NK-92 treated with Interleukin-12 subunit alpha and Interleukin-12 subunit beta, amount 100 ng/mL, for 24 hours (cell line): ENCODE measurements around the gene CRACDL.

Source experiments
- DNase-seq: peaks from one replicate; lab custom pipeline; 2025; lab: John Stamatoyannopoulos, UW

Gene CRACDL, protein sequence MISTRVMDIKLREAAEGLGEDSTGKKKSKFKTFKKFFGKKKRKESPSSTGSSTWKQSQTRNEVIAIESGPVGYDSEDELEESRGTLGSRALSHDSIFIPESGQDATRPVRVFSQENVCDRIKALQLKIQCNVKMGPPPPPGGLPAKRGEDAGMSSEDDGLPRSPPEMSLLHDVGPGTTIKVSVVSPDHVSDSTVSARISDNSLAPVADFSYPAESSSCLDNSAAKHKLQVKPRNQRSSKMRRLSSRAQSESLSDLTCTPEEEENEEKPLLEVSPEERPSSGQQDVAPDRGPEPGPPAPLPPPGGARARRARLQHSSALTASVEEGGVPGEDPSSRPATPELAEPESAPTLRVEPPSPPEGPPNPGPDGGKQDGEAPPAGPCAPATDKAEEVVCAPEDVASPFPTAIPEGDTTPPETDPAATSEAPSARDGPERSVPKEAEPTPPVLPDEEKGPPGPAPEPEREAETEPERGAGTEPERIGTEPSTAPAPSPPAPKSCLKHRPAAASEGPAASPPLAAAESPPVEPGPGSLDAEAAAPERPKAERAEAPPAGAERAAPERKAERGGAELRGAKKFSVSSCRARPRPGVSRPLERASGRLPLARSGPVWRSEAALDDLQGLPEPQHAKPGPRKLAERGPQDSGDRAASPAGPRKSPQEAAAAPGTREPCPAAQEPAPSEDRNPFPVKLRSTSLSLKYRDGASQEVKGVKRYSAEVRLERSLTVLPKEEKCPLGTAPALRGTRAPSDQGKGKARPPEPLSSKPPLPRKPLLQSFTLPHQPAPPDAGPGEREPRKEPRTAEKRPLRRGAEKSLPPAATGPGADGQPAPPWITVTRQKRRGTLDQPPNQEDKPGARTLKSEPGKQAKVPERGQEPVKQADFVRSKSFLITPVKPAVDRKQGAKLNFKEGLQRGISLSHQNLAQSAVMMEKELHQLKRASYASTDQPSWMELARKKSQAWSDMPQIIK

DNA sequence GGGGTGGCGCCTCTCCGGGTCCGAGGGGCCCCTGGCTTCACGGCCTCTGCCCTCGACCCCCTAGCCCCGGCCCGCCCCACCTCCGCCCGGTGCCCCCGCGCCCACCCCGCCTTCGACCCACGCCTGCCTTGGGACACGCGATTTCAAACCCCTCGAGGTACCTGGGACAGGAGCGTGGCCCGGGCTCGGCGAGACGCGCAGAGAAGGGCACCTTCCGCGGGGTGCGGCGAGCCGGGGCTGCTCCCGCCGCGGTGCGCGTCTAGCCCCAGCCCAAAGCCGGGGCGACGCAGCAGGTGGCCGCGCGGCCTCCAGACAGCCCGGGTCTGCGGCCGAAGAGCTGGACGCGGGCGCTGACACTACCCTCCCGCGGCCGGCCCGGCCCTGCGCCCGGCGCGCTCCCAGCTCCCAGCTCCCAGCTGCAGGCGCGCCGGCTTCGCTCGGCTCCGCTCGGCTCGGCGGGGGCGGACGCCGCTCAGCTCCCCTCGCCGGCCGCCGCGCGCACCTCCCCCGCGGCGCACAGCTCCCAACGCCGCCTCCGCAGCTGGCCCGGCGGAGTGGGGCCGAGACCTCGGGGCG lies at the start of gene CRACDL:
Gene CRACDL, minus strand, starts transcription at position 449 of the 576 bp plus-strand sequence. CDS start 89,425 bp downstream, outside the sequence.
- no peak for DNase-seq

DNA sequence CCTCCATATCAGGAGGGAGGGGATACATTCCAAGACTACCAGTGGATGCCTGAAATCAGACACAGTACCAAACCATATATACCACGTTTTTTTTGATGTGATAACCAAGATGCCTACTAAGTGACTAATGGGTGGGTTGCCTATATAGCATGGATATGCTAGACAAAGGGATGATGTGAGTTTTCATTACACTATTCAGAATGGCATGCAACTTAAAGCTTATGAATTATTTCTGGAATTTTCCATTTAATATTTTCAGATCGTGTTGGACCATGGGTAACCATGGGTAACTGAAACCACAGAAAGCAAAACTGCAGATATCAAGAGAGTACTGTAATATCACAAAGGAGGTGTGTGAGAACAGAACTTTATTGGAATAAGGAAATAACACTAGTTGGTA lies 39.6 kb upstream of the CRACDL start:
- DNase-seq, result no peak

DNA sequence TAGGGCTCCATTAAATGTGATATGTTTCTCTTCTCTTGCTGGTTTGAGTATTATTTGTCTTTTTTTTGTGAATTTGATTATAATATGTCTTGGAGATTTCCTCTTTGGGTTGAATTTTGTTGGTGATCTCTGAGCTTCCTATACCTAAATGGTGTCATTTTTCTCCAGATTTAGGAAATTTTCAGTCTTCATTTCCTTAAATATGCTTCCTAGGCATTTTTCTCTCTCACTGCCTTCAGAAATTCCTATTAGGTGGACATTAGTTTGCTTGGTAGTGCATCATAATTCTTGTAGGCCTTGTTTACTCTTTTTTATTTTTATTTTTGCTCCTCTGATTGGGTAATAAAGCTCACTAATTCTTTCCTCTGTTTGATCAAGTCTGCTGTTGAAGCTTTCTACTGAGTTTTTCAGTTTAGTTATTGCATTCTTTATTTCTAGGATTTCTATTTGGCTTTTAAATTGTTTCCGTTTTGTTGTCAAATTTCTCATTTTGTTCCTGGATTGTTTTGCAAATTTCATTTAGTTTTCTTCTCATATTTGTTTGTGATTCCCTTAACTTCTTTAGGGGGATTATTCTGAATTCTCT lies 36.6 kb upstream of the CRACDL start:
- DNase-seq, result no peak

DNA sequence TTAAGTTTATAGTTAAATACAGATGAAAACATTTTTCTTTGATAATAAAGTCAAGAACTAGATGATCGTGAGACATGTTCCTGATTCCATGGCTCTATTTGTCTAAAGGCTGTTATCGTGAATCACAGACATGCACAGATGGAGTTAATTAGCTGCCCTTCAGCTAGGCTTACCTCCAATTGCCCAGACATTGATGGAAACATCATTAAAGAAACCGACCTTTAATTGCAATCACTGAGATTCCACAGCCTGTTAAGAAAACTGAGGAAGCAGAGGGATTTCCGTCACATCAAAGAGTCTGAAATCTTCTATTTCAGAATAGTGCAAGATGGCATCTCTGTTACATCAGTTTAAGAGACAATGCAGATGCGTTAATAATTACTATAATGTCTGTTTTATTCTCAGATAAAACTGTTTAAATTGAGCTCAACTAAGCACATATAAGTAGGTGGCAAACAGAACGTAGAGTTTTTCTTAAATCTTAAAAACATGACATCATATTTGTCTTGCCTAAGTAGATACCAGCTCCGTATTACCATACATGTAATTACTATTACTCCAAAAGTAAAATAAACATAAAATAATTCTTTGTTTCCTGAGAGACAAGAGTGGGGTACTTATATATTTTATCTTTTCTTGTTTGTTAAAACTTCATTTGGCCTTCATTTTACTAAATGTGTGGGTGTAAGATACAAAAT lies 23.9 kb upstream of the CRACDL start:
- DNase-seq, result no peak

DNA sequence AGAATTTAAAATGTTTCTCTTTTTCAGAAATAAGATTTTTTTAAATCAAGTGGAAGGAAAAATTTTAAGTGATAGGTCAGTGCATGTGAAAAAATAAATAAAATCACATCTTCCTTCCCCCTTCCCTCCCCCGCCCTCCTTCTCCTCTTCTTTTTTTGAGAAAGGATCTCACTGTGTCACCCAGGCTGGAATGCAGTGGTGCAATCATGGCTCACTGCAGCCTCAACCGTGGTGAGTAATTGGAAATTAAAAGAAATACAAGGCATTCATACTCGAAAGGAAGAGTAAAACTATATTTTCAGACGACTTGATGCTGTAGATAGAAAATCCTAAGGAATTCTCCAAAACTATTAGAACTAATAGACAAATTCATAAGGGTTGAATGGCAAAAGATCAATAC lies 16.9 kb upstream of the CRACDL start:
- DNase-seq, result no peak

DNA sequence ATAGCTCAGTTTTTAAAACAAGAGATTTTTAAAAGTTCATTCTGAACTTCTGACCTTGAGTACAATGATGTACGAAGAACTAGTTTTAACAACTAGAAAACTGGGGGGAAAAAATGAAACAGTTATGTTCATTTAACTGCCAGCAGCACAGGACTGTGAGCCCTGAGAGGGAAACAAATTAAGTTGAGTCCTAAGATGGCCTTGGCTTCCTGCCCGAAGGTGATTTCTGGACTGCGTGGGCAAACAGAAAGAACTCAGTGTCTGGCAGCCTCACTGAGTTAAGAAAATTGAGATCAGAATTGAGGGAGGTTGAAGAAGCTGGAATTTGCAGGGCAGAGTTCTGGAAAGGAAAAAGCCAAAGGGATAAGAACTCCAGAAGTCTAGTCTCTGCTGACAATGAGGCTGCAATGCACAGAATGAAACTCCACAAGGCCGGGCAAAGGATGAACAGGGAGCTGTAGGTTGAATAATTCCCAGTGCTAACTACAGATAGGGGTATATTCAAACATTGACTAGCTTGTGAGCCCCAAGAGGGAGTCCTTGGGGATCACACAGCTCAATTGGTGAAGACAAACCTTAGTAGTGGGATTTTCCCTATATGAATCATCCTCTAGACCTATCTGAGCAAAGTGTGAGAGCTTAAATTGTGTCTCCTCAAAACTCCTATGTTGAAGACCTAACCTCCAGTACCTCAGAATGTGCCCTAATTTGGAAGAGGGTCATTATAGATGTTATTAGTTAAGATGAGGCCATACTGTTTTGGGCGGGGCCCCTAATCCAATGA lies 13.1 kb upstream of the CRACDL start:
- DNase-seq, result no peak

DNA sequence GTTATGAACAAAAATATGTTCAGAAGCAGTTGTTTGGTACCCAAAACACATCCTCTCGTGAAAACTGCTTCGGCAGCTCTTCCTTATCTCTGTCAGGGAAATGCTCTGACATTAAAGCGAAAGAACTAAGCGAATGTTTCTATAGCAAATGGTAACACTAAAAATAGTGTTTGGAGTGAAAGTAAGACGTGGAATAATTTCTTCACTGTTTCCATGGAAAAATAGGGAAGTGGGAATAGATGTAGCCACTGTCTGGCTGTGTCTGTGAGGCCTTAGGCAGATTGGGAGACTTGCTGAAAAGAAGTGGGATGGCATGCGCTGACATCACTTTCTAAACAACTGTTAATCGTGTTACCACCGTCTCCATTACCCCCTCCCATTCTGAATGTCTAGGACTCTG lies 11.5 kb upstream of the CRACDL start:
- no peak for DNase-seq

DNA sequence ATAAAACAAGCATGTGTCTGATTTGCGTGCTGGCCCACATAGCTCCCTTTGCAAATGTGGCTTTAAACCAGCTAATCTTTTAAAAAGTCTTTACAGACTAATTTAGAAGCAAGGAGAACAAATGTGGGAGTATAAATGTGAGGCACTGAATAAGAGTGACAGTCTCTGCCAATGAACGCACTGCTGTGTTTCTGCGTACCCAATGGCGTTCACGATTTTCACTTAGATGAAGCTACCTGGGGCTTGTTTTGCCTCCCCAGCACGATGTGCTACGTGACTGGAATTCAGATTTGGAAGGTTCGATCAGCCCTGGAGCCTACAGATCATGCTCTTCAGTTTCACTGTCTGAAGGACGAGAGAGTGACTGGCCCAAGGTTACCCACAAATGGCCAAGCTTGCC lies 10.8 kb upstream of the CRACDL start:
- DNase-seq, result no peak

DNA sequence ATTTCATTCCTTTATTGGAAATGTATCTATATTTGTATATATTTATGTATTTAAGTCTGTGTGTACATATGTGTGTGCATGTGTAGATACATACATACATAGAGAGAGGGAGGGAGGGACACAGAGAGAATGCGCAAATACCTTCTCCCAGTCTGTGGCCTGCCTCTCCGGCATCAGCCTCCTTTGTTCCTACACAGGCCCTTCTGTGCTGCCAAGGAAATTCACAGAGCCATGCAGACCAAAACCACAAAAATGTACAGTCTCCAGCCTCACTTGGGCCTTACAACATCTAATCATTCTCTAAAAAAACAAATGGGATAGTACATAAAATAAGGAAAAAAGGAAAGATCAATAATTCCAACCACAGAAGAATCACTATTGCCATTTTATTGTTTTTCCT lies 8.8 kb upstream of the CRACDL start:
- no peak for DNase-seq

DNA sequence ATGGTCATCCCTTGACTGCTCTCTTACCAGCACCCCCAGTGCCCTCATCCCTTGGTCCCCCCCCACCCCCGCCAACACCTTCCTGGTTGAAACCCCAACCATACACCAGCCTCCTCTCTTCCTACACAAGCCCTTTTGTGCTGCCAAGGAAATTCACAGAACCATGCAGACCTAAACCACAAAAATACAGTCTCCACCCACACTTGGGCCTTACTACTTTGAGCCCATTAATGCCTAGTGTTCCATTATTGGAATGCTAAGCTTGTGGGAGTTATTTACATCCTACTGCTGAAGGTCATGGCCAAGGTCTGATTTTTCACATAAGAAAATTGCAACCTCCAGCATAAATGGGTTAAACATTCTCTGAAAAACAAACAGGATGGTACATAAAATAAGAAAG lies 4.1 kb upstream of the CRACDL start:
- no peak for DNase-seq

DNA sequence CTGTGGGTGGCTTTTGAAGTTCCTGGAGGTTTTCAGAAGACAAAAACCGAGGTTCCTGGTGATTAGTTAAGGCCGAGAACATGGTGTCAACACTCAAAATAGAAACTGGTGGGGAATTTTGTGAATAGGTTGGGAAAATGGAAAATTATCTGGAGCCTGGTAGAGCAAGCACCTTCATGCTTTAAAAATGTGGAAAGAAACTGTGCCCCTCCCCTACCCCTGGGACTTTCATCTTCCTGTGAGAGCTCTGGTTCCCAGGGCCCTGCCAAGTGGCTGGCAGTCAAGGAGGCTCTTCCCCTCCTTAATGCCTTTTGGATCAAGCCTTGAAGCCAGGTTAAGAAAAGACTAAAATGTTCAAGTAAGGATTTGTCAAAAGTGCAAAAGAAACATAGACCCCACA lies 1.9 kb upstream of the CRACDL start:
- DNase-seq, result no peak

DNA sequence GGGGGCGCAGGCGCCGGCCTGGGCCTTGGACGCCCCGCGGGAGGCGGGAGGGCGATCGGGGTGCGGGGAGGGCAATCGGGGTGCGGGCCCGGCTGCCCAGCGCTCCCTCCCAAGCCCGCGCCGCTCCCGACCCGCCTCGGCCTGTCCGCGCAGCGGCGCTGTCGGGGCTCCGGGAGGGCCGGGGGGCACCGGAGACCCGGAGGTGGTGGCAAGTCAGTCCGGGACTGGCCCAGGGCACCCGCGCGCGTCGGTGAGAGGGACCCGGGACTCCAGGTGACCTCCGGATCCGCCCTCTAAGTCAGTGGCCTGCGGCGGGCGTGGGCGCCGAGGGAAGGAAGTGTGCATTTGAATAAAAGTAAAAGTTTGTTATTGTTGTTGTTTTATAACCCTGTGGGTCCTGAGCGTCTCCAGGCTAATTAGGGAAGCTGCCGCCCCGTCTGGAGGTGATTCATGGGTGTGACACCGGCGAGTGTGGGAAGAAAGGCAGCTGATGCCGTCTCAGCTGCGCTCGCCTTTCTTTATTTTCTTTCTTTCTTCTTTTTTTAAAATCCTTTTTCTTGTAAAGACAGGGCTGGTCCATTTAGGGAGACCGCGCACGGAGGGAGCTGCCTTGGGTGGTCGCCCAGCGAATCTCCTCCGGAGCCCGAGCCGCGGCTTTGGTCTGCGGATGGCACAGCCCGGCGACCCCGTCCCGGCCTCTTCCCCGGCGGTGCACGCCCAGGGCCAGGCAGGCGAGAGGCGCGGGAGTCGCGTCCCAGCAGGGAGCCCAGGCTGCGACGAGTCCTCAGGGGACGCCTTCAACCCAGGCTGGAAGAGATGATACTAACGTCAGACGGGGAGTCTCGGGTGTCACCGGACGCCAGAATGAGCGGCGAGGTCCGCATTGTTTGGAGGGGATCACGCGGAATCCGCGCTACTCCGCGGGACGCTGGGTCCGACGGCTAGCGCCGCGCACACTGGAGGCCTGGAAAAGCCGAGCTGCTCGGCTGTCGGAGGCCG lies 627 bp upstream of the CRACDL start:
- DNase-seq, result no peak

DNA sequence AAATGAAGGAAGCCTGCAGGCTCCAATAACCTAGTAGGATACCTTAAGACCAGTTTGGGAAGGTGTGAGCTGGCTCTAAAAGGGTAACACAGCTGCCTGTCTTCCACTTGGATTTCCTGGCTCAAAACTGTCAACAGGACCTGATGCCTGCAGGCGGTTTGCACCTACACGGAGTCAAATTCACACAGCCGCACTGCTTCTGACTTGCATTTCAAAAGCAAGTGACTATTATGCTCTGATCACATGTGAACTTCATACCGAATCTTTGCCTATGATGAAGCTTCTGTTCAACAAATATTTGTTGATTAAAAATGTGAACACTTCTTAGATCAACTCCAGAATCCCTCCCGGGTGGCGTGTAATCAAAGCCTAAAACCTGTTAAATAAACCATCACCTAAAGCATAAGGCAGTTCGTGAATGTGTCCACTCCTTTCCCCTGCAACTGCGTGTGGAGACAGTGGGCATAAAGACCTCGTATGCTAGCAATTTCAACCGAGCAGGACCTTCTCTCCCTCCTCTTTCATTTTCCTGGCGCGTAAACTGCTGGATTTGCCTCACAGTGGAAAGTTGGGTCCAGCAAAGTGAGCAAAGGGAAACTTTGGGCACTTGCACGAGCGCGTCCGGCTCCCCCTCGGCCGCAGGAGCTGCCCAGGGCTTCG lies 784 bp downstream of the CRACDL start:
- DNase-seq, result no peak

DNA sequence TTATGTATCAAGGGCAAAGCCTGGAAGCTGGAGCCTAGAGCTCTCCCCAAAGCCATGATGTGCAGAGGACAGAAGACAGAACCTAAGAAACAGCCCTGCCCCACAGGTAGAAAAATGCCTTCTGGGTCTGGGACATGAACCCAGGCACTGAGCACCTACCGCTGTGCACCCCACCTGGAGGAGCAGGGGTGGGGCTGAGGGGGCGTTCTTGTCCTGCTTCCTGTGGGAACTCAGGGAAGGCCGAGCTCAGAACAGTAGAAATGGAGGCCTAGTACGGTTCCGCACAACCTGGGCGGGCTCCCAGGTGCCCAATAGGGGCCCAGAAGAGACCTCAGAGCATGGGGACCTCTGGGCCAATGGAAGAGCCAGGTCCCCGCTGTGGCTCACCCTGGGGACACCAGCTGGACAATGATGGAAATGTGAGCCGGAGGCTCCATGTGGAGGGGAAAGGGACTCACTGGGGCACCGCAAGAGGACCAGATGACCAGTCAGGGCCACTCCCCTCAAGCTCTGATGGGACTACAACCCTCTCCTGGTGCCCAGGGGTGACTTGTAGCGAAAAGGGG lies 3.2 kb downstream of the CRACDL start:
- DNase-seq, result no peak

DNA sequence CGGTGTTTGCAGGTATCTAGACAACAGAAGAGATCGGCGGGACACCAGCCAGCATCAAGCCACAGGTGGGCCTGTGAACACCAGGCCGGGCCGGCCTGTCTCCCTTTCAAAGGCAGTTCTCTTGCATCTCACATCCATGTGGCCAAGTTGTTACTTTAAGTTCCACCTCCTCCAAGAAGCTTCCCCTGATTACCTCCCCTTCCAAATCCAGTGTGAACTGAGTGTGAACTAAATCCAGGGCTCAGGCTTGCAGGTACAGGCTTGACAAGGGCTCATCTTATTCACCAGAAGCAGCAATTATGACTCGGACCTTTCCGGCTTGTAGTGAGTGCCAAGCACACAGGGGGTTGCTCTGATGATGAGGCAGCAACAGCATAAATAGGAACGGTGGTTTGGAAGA lies 3.9 kb downstream of the CRACDL start:
- no peak for DNase-seq

DNA sequence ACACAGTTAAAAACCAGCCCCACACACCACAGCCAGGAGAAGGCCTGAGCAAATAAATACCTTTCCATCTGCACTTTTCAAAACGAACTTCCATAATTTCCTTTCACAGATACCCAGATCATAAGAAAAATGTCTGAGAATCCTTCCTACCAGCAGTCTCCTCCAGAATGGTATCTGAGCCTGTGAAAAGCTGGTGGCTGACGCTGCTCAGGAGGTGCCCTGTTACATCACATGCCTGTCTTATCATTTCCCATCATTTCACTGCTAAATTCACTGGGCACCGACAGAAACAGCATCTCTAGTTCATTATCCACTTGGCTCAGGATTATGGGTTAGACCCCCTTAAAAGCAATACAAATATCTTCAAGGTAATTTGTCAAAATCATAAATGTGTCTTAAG lies 4.4 kb downstream of the CRACDL start:
- no peak for DNase-seq

DNA sequence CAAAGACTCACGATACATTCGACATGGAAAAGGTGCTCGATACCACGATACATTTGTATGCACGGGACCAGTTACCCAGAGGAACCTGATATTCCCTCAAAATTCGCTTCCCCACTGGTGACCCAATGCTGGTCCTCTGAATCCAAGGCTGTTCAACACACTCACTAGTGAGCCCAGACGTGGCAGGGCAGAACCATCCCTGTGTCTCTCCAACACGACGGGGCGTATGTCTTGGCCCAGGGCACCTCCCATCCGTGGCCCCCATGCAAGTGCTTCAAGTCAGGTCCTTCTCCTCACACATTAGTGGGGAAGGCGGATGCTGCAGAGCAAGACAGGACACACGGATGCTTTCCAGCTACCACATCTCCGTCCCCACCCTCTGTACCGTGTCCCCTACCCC lies 6.1 kb downstream of the CRACDL start:
- DNase-seq, result no peak

DNA sequence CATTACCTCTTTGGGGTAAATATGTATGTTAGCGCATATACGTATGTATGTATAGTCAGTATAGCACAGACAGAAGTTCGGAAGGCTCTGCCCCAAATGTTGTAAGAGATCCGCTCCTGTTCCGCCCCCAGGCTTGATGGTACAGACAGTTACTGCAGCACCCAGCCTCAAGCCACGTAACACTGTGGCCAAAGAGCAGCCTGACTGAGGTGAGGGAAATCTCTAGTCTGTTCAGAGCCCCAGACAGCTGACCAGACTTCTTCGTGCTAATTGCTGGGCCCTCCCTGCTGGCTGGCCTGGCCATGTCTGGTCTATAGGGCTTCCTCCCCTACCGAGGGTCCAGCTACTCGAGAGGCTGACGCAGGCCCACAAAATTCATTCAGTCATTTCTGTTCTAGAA lies 7.8 kb downstream of the CRACDL start:
- no peak for DNase-seq

DNA sequence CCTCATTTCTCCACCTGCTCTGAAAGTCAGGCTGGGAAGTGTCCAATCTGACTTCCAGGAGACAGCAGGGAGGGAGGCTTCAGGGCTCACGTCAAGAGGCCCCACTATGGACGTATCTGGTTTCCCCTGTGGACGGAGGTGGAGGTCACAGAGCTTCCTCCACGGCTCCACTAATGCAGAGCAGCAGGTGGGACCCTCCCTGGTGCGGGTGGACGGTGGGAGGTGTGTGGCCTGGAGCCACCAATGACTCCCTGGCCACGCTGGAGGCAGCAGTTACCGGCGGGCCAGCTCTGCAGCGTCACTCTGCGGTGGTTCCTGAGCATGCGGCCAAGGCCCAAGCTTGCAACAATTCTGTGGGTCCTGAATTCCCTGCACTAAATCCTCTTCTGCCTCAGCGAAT lies 9.0 kb downstream of the CRACDL start:
- DNase-seq, result no peak
